GM19452 (cell line): Measurements from ENCODE around the gene PRKAB1.
A peak's percentile ranks its signal among the peaks of the same experiment; 100 is the strongest.
"Not testable (repeated sequence)": the region's sequence is repeated elsewhere in the genome, so short reads cannot be mapped to it uniquely, and the experiment has no call there.

ENCODE experiments used
- ATAC-seq: cut with Tn5 transposase; IDR thresholded peaks from one replicate; pipeline ENCODE4 v1.9.1; 2021; ENCODE audit not compliant: unreplicated experiment

The PRKAB1 gene, protein sequence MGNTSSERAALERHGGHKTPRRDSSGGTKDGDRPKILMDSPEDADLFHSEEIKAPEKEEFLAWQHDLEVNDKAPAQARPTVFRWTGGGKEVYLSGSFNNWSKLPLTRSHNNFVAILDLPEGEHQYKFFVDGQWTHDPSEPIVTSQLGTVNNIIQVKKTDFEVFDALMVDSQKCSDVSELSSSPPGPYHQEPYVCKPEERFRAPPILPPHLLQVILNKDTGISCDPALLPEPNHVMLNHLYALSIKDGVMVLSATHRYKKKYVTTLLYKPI

GRCh38 chr12:119667577-119668323 is at the start of gene PRKAB1:
Gene PRKAB1, plus strand, starts transcription at chr12:119668133. Its CDS starts 112 bp downstream, at chr12:119668245.
- peak; percentile 87 for ATAC-seq

GRCh38 chr12:119618328-119618896 is 49.5 kb upstream of the PRKAB1 start:
- not testable (repeated sequence) for ATAC-seq

DNA sequence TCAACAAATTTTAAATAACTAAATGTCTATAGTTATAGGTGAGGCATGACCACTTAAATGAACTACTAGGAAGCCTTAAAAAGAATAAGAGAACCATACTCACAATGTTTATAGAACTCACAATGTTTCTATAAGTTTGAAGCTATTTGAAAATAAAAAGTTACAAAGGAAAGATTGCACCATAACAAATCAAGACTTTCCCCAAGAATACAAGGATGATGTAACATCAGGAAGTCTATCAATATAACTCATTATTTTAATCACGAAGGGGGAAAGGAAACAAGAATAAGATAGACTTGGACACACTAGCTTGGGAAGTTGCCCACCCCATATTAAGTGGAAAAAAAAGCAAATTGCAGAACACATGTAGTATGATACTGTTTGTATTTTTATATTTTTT is 47.4 kb upstream of the PRKAB1 start:
- ATAC-seq: no peak

DNA sequence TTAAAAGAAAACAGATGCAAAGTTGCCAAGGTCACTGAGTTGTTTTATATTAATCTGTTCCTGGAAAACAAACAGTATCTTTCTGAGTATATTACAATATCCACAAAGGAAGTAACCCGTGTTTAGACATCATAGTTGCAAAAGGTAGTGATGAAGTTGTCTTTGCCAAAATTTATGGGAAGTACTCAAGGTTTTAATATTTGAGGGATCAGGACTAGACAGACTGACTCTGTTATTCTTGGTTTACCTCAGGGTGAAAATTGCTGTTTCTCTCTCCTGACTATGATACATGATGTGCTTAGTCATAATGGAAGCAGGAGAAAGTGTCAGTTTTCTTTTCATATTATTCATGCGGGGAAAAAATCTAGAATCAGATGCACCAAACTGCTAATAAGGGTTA is 46.1 kb upstream of the PRKAB1 start:
- no peak for ATAC-seq

DNA sequence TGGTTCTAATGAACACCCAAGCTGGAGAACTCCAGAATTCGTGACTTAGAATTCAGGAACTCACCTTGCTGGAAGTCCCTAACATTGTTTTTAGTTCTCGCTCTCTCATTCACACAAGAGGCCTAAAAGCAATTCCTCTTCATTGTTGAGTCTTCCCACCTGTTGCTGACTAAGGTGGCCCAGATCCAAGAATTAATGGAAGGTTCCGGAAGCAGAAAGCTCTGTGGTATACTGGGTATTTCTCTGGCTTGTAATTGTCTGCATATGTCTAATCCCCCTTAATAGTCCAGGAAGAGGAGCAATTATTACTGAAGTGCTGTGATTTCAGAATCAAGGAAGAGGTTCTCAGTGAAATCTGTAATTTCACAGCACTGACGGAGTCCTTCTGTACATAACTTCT is 43.0 kb upstream of the PRKAB1 start:
- no peak for ATAC-seq

DNA sequence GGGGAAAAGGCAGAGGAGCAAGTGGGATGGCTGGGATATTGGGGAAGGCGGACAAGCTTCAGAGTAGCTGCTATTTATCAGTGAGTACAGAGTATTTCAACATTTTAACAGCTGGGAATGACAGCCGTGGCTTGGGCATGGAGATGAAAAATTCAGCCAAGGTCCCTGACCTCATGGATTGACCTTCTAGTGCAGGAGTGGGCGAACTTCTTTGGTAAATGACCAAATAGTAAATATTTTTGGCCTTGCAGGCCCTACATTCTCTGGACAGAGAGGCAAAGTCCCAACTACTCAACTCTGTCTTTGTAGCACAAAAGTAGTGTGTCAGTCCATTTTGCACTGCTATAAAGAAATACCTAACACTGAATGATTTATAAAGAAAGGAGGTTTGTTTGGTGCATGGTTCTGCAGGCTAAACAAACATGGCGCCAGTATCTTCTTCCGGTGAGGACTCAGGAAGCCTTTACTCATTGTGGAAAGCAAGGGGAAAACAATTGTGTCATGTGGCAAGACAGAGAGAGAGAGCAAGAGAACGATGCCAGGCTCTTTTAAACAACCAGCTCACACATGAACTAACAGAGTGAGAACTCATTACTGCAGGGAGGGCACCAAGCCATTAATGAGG is 40.8 kb upstream of the PRKAB1 start:
- ATAC-seq: no peak

GRCh38 chr12:119627686-119628085 is 40.2 kb upstream of the PRKAB1 start:
- no peak for ATAC-seq

- no peak for ATAC-seq
These were observed 37.6 kb upstream of the PRKAB1 start for GRCh38 chr12:119630223-119630780.

GRCh38 chr12:119630962-119631550 is 36.9 kb upstream of the PRKAB1 start:
- no peak for ATAC-seq

GRCh38 chr12:119631930-119632678 is 35.8 kb upstream of the PRKAB1 start:
- ATAC-seq: no peak

DNA sequence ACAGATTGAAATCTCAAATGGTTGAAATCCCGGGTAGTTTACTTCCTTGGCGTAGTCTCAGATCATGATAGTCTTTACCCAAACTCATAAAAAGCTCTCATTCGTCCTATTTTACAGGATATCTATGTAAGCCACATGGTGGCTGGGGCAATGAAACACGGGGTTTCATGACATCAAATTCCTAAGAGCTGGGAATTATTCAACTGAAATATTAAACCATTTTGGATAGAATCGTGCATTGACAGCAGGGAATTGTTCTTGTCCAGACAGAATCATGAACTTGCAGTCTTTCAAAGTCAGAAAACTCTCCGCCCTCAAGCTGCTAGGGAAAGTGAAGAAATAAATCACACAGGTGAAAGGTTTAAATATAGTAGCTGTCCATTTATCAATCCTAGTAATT is 33.2 kb upstream of the PRKAB1 start:
- ATAC-seq: no peak

- ATAC-seq: no peak
These were observed 24.9 kb upstream of the PRKAB1 start for GRCh38 chr12:119642986-119643385.

DNA sequence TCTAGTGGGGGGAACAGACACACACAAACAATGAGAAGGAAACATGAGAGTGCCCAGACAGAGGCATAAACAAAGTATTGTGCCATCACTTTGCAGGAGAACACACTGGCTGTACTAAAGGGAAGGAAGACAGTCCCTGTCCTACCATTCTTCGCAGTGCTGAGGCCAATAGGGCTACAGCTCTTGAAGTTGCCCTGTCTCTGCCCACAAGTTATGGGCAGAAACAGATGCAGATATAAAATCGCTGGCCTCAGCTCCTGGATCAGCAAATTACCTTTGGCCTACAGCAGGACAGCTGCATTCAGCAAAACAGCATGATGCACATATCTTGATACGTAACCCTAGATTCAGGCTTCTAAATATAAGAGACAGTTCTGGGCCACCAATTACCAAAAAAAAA is 23.0 kb upstream of the PRKAB1 start:
- ATAC-seq: no peak

GRCh38 chr12:119645535-119646059 is 22.3 kb upstream of the PRKAB1 start:
- no peak for ATAC-seq

DNA sequence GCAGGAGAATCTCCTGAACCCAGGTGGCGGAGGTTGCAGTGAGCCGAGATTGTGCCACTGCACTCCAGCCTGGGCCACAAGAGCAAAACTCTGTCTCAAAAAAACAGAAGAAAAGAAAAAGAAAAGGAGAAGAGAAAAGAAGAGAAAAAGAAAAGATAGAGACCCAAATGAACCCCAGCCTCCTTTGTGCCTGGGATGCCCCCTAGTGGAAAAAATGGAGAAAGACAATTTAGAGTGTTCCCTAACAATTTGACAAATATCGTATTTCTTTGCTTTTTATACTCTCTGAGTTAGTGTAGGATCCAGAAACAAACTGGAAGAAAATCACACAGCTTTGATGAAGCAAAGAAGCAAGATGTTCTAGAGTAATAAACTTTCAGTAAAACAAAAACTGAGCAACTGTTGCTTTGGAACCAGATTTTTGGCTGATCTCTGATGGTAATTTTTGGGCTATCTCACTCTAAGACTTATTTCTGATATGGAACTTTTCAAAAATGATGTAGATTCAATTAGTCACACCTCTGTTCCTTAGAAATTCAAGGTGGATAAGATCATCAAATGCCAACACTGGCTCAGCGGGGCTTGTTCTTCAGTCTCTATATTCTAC is 18.6 kb upstream of the PRKAB1 start:
- ATAC-seq: no peak

- no peak for ATAC-seq
These were observed 15.3 kb upstream of the PRKAB1 start for GRCh38 chr12:119652665-119653064.

DNA sequence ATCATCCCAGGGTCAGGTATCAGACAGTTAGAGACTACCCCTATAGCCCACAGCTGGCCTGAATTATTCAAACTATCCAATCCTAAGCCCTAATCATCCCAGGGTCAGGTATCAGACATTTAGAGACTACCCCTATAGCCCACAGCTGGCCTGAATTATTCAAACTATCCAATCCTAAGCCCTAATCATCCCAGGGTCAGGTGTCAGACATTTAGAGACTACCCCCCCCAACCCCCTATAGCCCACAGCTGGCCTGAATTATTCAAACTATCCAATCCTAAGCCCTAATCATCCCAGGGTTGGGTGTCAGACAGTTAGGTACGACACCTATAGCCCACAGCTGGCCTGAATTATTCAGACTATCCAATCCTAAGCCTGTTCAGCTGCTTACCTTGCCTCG is 10.9 kb upstream of the PRKAB1 start:
- not testable (repeated sequence) for ATAC-seq

DNA sequence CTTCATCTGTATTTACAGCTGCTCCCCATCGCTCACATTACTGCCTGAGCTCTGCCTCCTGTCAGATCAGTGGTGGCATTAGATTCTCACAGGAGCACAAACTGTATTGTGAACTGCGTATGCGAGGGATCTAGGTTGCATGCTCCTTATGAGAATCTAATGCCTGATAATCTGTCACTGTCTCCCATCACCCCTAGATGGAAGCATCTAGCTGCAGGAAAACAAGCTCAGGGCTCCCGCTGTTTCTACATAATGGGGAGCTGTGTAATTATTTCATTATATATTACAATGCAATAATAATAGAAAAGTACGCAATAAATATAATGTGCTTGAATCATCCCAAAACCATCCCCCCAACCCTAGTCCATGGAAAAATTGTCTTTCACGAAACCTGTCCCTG is 9.8 kb upstream of the PRKAB1 start:
- not testable (repeated sequence) for ATAC-seq

GRCh38 chr12:119659289-119659897 is 8.5 kb upstream of the PRKAB1 start:
- no peak for ATAC-seq
